NCI-H146 treated with DMSO at 0.1 percent for 48 hours (cell line): ENCODE results near the gene UAP1L1.

ENCODE experiments used
- DNase-seq: peaks from one replicate; lab custom pipeline; 2025; ENCODE audit not compliant: unreplicated experiment; lab: John Stamatoyannopoulos, UW

The UAP1L1 gene

GRCh38 chr9:137089232-137089947 is 12.1 kb downstream of the UAP1L1 start:
- no peak for DNase-seq

DNA sequence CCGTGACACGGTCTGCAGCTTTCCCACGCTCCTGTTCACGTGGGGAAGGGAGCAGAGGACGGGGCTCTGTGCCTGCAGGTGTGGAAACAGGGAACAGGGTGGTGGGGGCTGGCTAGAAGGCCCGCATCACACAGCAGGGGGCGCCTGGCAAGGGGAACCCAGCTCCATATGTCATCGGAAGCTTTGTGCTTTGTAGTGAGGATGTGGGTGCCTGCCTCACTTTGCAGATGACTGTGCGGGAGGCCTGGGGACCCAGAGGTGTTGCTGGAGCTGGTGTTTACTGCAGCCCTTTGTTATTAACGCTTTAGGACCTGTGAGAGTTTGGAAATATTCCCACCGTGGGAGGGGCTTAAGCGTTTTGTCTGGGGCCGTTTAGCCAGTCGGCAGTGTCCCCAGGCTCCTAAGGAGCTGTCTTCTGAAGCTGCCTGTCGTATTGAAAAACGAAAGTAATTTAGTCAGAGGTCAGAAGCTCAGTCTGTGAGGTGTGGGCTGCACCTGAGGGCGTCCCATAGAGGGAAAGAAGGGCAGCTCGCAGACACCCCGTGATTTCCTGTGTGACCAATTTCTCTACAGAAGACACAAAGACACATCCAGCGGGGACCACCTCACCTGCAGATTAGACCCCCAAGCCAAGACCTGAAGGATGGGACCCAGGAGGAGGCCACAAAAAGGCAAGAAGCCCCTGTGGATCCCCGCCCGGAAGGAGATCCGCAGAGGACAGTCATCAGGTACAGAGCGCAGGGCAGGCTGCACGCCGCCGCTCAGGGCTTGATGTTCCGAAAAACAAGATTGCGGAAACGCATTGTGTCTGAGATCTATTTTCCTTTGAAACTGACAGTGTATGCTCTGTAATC is 18.6 kb downstream of the UAP1L1 start:
- DNase-seq: no peak

DNA sequence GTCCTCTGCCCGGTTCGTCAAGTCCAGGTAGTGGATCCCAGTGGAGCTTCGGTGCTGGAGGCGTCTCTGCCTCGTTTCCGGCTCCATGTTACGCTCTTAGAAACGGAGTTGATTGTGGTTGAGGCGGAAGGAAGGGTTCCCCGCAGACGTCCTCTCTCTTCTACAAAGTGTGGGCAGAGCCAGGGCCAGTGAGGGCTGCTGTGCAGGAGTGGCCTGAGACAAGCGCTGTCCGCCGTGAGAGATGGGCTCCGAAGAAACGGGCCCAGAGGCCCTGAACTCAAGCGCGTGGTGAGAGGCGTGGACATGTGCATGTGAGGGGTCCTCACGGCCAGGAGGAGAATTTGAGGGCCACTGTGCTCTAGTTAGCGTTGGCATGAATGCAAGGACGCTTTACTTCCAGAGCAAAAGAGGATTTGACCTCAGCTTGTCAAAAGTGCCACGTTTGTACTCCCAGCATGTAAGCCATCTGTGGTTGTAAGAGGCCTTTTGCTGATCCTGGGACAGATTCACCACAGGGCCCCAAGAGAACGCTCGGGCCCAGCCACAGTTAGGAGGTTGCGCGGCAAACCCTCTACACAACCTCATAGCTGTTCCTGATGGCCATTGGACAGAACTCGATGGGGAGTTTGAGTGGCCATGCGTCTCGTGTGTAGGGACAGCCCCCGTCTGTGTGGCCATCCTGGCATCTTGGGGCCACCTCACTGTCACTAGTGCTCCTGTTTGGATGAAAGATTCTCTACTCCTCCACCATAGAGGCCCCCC is 19.6 kb downstream of the UAP1L1 start:
- DNase-seq: no peak

GRCh38 chr9:137097761-137098462 is 20.6 kb downstream of the UAP1L1 start:
- DNase-seq: no peak

DNA sequence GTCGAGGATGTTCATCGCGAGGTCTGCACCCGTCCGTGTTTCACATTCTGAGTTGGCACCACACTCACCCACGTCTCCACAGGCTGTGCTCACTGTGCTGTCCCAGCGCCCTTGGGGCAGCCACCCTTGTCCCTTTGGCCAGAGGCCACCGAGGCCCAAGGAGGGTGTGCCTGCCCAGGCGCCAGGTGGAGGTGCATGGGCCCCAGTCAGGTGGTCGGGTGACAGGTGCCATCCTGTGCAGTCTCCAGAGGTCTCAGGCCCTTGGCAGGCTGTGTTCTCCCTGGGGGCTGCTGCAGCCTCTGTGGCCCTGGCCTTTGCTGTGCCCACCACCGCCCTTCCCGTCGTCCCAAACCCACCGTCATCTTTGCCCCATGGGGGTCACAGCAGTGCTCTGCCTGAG is 21.9 kb downstream of the UAP1L1 start:
- no peak for DNase-seq

GRCh38 chr9:137103206-137103999 is 26.1 kb downstream of the UAP1L1 start:
- DNase-seq: no peak

DNA sequence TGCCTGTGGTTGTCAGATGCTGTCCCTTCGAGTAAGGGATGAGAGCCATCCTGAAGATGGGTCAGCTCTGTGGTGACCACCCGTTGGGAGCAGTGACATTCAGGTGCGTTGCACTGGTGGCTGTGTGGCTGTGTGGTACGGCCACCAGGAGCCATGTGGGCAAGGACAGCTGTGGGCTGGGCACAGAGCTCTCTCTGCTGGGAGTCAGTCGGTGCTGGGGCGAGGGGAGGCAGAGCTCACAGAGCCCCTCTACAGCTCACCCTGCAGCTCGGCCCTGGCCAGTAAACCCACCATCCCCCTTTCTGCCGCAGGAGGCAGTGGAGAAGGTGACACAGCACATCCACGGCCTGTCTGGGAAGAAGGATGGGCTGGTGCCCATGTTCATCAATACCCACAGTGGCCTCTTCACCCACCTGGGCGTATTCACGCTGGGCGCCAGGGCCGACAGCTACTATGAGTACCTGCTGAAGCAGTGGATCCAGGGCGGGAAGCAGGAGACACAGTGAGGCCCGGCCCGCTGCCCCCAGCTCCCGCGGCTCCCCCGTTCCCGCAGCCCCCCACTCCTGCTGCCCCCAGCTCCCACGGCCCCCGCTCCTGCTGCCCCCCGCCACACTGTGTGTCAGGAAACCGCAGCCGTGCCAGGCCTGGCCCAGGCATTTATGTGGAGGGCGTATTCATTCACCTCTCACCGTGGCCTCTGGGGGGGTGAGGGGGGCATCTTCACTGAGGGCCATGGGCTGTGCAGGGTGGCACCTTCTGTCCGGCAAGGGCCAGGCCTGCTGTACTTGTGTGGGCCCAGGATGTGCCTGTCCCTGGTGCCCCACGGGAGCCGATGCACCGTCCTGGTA is 28.7 kb downstream of the UAP1L1 start:
- DNase-seq: no peak

DNA sequence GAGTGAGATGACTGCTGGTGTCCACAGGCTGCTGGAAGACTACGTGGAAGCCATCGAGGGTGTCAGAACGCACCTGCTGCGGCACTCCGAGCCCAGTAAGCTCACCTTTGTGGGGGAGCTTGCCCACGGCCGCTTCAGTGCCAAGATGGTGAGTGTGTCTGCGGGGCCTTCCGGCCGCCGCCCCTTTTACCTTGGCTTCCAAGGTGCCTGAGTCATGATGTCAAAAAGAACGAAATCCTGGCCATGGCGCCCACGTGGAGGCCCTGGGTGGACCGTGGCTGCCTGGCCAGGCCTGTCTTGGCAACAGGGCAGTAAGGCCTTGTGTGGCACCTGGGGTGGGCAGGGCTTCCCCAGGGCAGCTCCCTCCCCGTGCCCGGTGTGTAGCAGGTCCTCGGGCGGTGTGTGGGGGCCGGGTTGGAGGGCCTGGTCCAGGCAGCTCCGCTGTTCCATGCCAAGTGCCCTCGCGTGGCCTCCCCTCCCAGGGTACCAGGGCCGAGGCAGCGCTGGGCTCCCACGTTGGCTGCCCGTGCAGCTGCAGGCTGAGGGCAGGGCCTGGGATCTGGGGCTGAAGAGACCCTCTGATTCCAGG is 29.4 kb downstream of the UAP1L1 start:
- no peak for DNase-seq

GRCh38 chr9:137107312-137107921 is 30.1 kb downstream of the UAP1L1 start:
- no peak for DNase-seq

- no peak for DNase-seq
Measured at GRCh38 chr9:137107982-137108381, 30.7 kb downstream of the UAP1L1 start.

GRCh38 chr9:137108608-137109249 is 31.4 kb downstream of the UAP1L1 start:
- DNase-seq: no peak

- no peak for DNase-seq
Measured at GRCh38 chr9:137109250-137110146, 32.2 kb downstream of the UAP1L1 start.

- no peak for DNase-seq
Measured at GRCh38 chr9:137110147-137110910, 33.0 kb downstream of the UAP1L1 start.

GRCh38 chr9:137110911-137111787 is 33.8 kb downstream of the UAP1L1 start:
- DNase-seq: no peak
